NCI-H510A (cell line): Measurements from ENCODE around the gene PSTPIP1.
"Not testable (repeated sequence)": the region's sequence is repeated elsewhere in the genome, so short reads cannot be mapped to it uniquely, and the experiment has no call there.

Source experiments
- DNase-seq: peaks from one replicate; lab custom pipeline; 2025; lab: John Stamatoyannopoulos, UW

Gene PSTPIP1

GRCh38 chr15:76994971-76995945, at the start of gene PSTPIP1:
PSTPIP1 (plus strand) TSS chr15:76995126; CDS start chr15:76995574, 448 bp downstream.
- peak; percentile 7 for DNase-seq

DNA sequence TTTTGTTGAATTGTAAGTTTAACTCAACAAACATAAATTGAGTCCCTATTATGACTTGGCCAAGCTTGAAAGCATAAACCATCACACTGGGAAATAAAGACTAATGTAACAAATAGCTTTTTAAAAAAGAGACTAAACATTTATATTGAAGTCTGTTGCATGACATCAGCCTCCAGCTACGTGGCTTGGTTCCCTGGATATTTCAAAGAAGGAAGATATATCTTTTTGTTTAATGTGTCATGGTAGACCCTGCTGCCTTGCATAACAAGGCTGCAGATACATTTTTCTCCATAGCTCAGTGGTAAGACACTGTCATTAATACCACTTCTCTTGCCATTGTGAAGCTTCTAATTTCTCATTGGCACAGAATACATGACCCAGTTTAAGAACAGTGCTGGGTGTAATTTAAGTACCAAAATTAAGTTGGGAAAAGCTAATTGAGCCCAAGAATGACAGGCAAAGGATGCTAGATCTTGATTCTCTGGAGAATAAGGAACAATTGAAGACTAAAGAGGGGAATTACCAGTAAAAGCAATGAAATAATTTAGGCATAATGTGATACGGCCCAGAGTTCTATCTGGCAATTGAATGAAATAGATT, 49.3 kb upstream of the PSTPIP1 start:
- no peak for DNase-seq

DNA sequence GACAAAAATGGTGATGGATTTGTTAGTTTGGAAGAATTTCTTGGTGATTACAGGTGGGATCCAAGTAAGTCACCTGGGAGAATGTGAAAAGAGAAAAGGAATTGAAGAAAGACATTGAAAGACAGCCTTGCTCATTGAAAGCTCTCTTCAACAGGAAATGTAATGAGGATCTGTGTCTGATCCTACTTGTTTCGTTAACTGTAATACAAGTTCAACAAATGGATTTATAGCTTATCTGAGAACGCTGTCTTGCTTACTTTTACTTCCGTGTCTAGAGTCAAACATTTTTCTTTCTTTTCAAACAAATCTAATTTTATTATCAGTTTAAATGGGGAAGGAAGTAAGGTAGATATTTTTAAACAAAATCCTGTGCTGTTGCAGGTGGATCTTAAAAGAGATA, 47.5 kb upstream of the PSTPIP1 start:
- no peak for DNase-seq

GRCh38 chr15:76951220-76951619, 43.7 kb upstream of the PSTPIP1 start:
- no peak for DNase-seq

DNA sequence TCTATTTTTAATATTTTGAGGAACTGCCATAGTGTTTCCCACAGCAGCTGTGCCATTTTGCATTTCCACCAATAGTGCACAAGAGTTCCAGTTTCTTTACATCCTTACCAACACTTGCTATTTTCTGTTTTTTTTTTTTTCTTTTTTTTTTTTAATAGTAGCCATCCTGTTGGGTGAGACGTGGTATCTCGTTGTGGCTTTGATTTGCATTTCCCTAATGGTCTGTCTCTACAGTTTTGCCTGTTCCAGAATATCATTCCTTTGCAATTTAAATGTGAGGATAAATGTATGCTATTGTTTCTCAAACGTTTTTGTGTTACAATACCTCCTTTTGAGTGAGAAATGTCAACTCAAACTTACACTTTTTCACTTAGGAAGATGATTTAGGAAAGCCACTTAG, 41.0 kb upstream of the PSTPIP1 start:
- no peak for DNase-seq

DNA sequence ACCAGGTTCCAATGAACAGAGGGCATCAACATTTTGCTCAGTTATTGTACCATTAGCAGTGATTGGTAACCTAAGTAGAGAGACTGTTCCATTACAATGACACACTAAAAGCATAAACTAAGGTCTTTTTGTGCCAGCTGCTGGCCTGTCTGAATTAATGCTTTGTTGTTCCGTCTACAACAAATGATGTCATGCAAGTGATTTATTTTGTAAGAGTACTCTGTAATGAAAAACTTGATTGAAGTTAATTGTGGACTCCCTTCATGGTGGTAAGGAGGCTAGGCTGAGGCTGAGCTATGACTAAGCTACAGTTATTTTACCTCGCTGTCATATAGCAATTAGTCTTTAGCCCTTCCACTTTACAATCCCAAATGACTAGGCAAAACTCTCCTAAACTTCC, 40.2 kb upstream of the PSTPIP1 start:
- no peak for DNase-seq

DNA sequence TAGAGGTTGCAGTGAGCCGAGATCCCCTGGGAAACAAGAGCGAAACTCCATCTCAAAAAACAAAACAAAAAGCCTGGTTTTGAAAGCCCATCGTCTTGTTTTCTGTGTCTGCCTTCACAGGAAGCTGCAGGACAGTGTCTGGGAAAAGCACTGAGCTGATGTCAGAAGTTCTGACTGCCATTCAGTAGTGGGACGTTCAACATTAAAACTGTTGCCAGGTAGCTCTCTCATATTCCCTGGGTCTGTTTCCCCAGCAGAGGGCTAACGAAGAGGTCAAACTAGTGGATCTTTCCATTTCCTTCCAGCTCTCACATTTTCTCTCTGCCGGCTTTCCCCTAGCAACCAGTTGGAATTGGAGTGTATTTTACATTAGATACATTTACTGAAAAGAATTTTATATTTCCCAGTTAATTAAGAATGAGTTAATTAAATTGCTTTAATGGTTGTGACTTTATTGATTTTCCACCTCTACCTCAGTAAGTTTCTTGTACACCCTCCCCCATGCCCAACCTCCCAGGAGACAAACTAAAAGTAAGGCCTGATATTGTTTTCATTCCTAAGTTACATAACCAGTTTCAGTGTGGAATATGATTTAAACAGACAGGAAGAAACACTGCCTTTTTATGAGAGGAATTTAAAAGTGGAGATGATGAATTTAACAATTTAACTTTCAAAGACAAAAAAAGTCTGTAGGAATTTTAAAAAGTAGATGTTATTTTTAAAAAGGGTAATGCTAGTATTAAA, 33.5 kb upstream of the PSTPIP1 start:
- no peak for DNase-seq

GRCh38 chr15:76962337-76963013, 32.5 kb upstream of the PSTPIP1 start:
- DNase-seq, result no peak

GRCh38 chr15:76963596-76963995, 31.3 kb upstream of the PSTPIP1 start:
- no peak for DNase-seq

GRCh38 chr15:76964157-76964556, 30.8 kb upstream of the PSTPIP1 start:
- DNase-seq, result no peak

GRCh38 chr15:76966051-76966450, 28.9 kb upstream of the PSTPIP1 start:
- not testable (repeated sequence) for DNase-seq

- DNase-seq, result no peak
Measured at GRCh38 chr15:76967067-76967466, 27.9 kb upstream of the PSTPIP1 start.

- DNase-seq, result no peak
Measured at GRCh38 chr15:76968306-76968705, 26.6 kb upstream of the PSTPIP1 start.

DNA sequence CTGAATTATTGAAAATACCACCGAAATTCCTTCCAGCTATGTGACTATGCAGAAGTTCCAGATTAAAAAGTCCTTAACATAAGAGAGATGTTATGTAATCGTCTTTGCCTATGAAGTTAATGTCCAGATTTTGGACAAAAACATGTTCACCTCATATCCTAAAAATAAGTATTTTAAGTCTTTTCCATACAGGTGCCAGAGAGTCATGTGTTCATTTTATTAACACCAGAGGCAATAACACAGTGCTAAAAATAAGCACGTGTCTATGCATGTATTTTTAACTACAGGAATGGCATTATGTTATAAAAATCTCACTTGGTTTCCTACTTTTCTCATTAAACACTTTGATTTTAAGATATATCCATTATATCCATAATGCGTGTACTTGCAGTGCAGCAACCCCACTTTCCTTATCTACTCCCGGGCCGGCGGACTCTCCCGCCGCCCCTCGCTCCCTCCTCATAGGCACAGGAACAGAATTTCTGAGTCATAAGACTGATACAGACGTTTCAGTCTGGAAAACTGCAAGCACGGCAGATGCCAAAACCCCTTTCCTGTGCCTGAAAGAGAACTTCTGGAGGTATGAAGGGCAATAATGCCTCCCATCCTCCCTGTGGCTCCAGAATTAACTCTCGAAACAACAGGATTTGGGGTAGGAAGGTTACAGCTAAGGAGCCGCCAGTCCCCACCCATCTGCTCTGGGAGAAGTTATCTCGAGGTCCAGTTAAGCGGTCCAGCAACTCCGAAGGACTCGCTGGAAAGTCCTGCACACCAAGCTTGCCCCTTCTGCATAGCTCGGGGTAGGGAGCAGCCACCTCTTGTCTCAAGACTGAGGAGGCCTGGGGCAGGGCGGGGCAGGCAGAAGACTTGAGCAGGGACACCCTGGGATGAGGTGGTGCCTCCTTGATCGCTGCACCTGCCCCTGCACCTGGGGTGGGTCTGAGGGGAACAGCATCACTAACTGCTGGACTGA, 22.3 kb upstream of the PSTPIP1 start:
- DNase-seq, result no peak

DNA sequence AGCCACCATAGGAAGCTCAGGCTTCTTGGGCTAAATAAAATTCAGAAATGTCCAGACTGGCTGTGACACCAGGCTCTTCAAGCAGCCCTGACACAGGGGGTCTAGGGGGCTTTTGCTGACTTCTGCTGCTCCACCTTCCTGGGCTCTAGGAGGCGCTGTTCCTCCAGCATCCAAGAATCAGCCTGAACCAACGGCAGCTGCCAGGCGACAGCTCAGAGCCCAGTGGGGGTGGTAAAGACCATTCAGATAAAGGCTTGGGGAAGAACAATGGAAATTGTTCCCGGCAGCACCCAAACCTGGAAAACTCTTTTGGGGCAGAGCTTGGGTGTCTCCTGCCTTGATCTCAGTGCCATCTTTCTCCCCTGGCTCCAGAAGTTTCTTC, 21.6 kb upstream of the PSTPIP1 start:
- DNase-seq, result no peak

GRCh38 chr15:76973906-76974305, 21.0 kb upstream of the PSTPIP1 start:
- DNase-seq, result no peak

- DNase-seq, result no peak
Measured at GRCh38 chr15:76974456-76975036, 20.4 kb upstream of the PSTPIP1 start.

DNA sequence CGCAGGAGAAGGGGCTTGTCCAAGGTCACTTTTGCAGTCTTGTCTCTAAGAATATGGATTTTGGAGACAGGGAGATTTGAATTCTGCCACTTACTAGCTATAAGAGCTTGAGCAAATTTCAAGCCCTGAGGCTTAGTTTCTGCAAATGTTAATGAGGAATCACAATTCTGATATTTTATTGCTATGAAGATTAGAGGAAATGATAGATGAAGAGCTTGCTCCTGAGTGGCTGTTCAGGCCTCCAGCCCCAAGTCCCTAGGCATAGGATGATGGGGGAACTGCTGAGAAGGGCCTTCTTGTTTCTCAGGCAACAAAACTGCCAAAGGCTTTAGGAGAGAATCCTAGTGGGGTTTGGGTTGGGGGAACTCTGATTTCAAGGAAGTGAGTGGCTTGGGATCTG, 18.8 kb upstream of the PSTPIP1 start:
- DNase-seq, result no peak

DNA sequence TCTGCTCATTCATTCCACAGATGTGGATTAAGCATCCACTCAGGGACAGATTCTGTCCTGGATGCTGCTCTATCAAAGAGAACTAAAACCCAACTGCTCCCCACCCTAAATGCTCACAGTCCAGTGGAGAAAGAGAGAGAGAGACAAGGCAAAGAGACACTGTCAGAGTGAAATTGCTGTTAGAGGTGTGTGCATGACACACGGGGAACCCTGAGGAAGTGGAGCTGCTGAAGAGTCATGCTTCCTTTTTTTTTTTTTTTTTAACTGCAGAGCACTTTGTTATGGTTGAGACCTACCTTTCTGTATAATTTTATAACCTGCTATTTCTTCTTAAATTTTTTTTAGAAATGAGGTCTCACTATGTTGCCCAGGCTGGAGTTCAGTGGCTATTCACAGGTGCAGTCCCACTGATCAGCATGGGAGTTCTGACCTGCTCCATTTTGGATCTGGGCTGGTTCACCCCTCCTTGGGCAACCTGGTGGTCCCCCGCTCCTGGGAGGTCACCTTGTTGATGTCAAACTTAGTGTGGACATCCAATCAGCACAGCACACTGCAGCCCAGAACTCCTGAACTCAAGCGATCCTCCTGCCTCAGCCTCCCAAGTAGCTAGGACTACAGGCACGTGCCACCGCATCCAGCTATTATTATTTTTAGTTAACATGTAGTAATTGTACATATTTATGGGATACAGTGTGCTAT, 18.2 kb upstream of the PSTPIP1 start:
- DNase-seq, result no peak
